ENCODE results near the gene MYL6.

MYL6 gene

DNA sequence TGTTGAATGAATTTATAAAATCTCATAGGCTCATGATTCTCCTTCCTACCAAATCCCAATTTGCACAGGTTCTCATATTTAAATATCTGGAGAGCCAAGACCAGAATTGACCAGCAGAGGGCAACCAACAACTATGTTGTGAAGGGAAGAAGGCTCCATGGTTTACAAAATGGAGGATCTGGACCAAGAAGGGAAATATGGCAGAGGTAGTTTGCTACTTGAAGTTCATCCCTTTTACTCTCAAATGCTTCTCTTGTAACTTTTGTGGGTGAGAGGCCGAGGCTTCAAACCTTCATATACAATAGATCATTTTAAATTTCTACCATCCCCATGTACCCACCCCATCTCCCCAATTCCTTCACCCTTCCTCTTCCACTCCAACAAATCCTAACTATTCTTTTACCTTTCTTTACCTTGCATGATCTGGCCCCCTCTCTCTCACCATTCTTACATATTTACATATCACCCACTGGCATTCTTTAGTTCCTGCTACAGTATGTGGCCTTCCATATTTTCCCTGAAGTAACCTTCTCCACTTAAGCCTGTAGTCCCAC is 34.9 kb downstream of the MYL6 start:
- peak; percentile 84 for DNase-seq

DNA sequence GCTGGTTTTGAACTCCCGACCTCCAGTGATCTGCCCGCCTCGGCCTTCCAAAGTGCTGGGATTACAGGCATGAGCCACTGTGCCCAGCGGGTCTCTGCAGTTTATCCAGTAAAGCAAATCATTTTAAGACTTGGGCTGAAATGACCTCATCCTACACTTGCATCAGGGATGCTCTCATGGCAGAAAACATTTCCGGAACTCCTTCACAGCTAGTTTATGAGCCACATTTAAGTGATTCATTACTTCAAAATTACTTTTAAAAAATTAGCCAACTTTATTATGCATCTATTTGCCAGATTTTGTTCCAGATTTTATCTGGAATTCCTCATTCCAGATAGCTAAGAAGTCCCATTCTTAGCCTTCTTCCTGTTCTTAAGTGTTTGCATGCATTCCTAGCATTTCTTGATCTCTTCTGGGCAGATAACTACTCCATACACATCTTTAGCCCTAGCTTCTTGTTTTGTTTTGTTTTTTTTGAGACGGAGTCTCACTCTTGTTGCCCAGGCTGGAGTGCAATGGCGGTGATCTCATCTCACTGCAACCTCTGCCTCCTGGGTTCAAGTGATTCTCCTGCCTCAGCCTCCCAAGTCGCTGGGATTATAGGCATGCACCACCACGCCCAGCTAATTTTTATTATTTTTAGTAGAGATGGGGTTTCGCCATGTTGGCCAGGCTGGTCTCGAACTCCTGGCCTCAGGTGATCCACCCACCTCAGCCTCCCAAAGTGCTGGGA is 38.8 kb downstream of the MYL6 start:
- peak; percentile 88 for DNase-seq

DNA sequence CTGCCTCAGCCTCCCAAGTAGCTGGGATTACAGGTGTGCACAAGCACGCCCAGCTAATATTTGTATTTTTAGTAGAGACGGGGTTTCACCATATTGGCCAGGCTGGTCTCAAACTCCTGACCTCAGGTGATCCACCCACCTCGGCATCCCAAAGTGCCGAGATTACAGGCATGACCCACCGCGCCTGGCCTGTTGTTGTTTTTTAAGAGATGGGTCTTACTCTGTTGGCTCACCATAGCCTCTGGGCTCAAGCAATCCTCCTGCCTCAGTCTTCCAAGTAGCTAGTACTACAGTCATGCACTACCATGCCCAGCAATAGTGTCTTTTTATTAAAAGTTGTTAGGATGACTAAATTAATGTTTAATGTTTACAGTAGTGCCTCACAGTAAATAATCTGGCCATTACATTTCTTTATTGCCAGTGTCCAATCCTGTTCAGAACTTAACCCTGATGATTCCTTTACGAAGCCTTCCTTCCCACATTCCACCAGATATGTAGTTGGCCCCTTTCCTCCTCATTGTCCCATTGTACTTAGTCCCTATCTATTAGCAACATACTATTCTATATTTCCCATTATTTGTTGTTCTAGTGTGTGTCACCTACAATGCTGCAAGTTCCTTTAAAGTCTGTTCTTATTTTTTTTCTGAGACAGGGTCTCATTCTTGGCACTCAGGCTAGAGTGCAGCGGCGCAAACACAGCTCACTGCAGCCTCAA is 39.9 kb downstream of the MYL6 start:
- no peak for DNase-seq

- no peak for DNase-seq
Measured at GRCh38 chr12:56198836-56199235, 40.7 kb downstream of the MYL6 start.

- no peak for DNase-seq
Measured at GRCh38 chr12:56202366-56202765, 44.2 kb downstream of the MYL6 start.

DNA sequence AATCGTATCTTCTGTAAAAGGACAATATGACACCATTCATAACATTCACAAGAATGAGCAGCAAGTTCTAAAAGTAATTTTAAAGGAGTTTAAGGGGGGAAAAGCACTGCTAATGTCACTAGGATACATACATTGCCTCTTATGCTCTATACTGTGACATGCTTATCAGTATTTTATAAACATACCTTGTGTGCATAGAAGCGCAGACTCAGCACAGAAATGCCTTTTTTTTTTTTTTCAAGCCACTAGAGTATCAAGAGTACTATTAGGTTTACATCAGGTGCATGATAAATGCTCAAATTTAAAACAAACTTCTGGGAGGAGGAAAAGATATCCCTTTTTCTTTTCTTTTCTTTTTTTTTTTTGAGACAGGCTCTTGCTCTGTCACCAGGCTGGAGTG is 44.7 kb downstream of the MYL6 start:
- no peak for DNase-seq

- no peak for DNase-seq
Measured at GRCh38 chr12:56204275-56204674, 46.1 kb downstream of the MYL6 start.

DNA sequence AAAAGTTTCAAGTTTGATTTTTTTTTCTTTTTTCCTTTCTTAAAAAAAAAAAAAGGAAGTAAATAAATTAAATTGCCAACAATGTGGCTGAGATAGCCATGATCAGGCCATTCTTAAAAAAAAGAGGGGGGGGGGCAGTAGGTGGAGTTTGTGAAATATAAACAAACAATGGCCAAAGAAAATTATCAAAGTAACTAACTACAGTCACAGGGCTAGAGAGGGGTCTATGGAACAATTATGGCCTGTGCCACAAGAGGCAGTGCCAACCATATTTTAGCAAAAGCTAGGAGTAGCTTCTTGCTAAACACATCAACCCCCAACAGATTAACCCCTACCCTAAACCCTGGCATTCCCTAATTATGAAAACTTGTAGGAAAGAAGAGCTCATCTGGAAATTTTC is 47.3 kb downstream of the MYL6 start:
- no peak for DNase-seq

- no peak for DNase-seq
Measured at GRCh38 chr12:56206452-56207166, 48.5 kb downstream of the MYL6 start.

GRCh38 chr12:56208006-56208405 is 49.8 kb downstream of the MYL6 start:
- no peak for DNase-seq
